Mucosa of descending colon (tissue), 3 donors: ENCODE results near the gene CDR2. TPM values are rescaled to one million over a fixed set of nuclear protein-coding genes. Genes with fewer than 3 reads are reported as not detected.

Experiments
- ATAC-seq: fragments of 200-7000 bp; cut with Tn5 transposase; one replicate; pipeline ENCODE4 v1.9.1; 2020; ENCODE audit warnings: mild to moderate bottlenecking, moderate library complexity
- DNase-seq, 3 donors: peaks; one replicate each; pipeline ENCODE4 v3.0.0-alpha.2; 2020
- H3K36me3 ChIP-seq: fragments of 200-600 bp; one replicate; pipeline ENCODE4 v1.8.0; 2021; ENCODE audit warnings: low read depth, mild to moderate bottlenecking
- H3K4me1 ChIP-seq: fragments of 200-600 bp; one replicate; pipeline ENCODE4 v1.8.0; 2021; ENCODE audit warnings: low read depth, mild to moderate bottlenecking
- H3K4me3 ChIP-seq: fragments of 200-600 bp; one replicate; pipeline ENCODE4 v1.8.0; 2021; ENCODE audit warnings: mild to moderate bottlenecking
- H3K9me3 ChIP-seq: fragments of 200-600 bp; one replicate; pipeline ENCODE4 v1.8.0; 2021; ENCODE audit warnings: mild to moderate bottlenecking
- intact Hi-C, 2 donors: fragments of 100-400 bp; cut with DNase I in 1 of 2; cut with micrococcal nuclease in 1 of 2; formaldehyde crosslinking; loops; one replicate each; pipeline versions ENCODE4 v1.11.0 to v1.11.1; 2022; cut with DNase I, micrococcal nuclease
- total RNA-seq, 3 donors: library from RNA; stranded (reverse); fragmentation: NEBNext Ultra II Directional in 2 of 3; extraction: Animal tissue kit (Norgen Biotek cat#: 25700) in 2 of 3; gene quantifications; one replicate each; pipeline versions ENCODE4 v1.2.1 to v1.2.4, GENCODE V29; 2021 to 2023
- TF ChIP-seq, protein P1 (sequence below): fragments of 200-600 bp; IDR thresholded peaks from one replicate; pipeline ENCODE4 v1.8.0; 2022; ENCODE audit warnings: antibody characterized with exemption, mild to moderate bottlenecking
- donor health status: DM: no; HTN: no; CAD: no; lungs with moderate emphysema.
- donor health status: DM: no; HTN: no; CAD: no.
- donor health status: DM: no; HTN: yes; CAD: no.

The CDR2 gene
- total RNA-seq, 3 donors from 2014 or later, result 23.8 to 30.4 (median 26.3) TPM

- ATAC-seq (no peak), DNase-seq (no peak)
- Histone ChIP-seq H3K4me3 (no peak overlapping the region), H3K4me1 (peaks cover 9% of the 10 kb centered on the region), H3K9me3 (no peaks in the 10 kb centered on the region), H3K36me3 (peaks cover 10% of the 10 kb centered on the region)
- TF ChIP-seq, protein P1, sequence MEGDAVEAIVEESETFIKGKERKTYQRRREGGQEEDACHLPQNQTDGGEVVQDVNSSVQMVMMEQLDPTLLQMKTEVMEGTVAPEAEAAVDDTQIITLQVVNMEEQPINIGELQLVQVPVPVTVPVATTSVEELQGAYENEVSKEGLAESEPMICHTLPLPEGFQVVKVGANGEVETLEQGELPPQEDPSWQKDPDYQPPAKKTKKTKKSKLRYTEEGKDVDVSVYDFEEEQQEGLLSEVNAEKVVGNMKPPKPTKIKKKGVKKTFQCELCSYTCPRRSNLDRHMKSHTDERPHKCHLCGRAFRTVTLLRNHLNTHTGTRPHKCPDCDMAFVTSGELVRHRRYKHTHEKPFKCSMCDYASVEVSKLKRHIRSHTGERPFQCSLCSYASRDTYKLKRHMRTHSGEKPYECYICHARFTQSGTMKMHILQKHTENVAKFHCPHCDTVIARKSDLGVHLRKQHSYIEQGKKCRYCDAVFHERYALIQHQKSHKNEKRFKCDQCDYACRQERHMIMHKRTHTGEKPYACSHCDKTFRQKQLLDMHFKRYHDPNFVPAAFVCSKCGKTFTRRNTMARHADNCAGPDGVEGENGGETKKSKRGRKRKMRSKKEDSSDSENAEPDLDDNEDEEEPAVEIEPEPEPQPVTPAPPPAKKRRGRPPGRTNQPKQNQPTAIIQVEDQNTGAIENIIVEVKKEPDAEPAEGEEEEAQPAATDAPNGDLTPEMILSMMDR, result no peak
- intact Hi-C loops, result no loop called here
Measured at GRCh38 chr16:22348291-22348690, 26.1 kb downstream of the CDR2 start.

DNA sequence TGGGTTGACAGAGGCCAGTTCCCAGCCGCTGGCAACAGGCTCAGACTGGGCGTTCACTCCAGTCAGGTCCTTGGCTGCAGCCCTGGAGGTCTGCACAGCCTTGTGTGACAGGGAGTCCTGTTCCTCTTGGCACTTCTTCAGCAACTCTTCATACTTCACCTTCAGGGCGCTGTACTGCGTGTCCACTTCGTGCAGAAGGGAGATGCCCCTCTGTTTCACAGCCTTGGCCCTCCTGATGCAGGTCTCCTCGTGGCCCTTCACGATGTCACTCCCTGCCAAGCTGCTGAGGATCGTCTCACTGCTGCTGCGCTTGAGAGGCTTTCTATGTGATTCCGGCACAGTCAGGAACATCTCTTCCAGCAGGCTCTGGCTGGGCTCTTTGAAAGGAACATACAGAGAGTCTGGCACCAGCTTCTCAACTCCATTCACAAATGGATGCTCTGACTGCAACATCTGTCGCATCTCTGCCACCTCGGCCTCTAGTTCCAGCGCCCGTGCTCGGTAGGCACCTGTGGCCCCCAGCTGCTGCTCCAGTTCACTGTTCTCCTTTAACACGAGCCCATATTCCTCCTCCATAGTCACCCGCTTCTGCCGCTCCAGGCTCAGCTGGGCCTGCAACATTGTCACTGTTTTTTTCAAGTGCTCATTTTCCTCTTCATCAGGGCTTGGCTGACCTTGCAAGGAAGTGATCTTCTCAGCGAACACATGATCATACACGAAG, 27.2 kb downstream of the CDR2 start:
- peaks cover 10% of the 10 kb centered on the region for H3K36me3 ChIP-seq
- no peak for DNase-seq
- TF ChIP-seq, protein P1, result no peak
- intact Hi-C loops, result no loop called here
- ATAC-seq, result no peak
- no peaks in the 10 kb centered on the region for H3K9me3 ChIP-seq
- no peak overlapping the region for H3K4me3 ChIP-seq
- H3K4me1 ChIP-seq, result no peaks in the 10 kb centered on the region

DNA sequence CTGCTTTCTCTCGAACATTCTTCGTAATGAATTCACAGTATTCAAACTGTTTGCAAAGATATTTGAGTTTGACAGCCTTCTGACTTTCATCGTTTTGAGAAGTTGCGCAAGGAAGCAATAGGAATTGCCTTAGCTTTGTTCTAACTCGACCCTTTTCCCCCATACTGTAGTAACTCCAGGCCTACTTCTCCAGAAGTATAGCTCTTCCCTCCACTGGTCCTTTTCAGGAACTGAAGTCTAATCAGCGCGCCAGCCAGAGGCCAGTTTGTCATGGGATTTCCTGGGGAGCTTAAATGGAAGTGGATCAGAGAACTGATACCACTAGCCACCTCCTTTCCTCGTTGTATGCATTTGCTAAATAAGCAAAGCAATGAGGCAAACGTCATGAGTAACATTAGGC, 27.9 kb downstream of the CDR2 start:
- H3K9me3 ChIP-seq, result no peaks in the 10 kb centered on the region
- H3K4me3 ChIP-seq, result no peak overlapping the region
- peaks cover 10% of the 10 kb centered on the region for H3K36me3 ChIP-seq
- intact Hi-C loops, result no loop called here
- TF ChIP-seq, protein P1, result no peak
- ATAC-seq, result peak; percentile 25
- H3K4me1 ChIP-seq, result no peaks in the 10 kb centered on the region
- DNase-seq, result no peak

GRCh38 chr16:22342082-22342481, 32.3 kb downstream of the CDR2 start:
- Histone ChIP-seq H3K36me3 (peaks cover 1% of the 10 kb centered on the region), H3K9me3 (peaks cover 6% of the 10 kb centered on the region), H3K4me3 (no peak overlapping the region), H3K4me1 (no peaks in the 10 kb centered on the region)
- intact Hi-C loops, result no loop called here
- ATAC-seq, result no peak
- TF ChIP-seq, protein P1, result no peak
- DNase-seq, result no peak

- TF ChIP-seq, protein P1, result no peak
- DNase-seq (no peak), ATAC-seq (no peak)
- Histone ChIP-seq H3K36me3 (no peaks in the 10 kb centered on the region), H3K4me3 (no peak overlapping the region), H3K4me1 (no peaks in the 10 kb centered on the region), H3K9me3 (peaks cover 14% of the 10 kb centered on the region)
- intact Hi-C loops, result no loop called here
Measured at GRCh38 chr16:22340945-22341344, 33.5 kb downstream of the CDR2 start.
